Measurements from ENCODE around the gene ZBTB12. TPM values are rescaled to one million over a fixed set of nuclear protein-coding genes. Genes with fewer than 3 reads are reported as not detected.

The ZBTB12 gene
- total RNA-seq, 2 donors from 2014 or later, result 3.8 to 4.1 TPM

GRCh38 chr6:31892821-31893220 lies 9.1 kb downstream of the ZBTB12 start:
- 85% methylated on average over 6 of the region's 6 CpGs for WGBS
- Histone ChIP-seq H3K27me3 (replicated peaks; ENCODE audit: insufficient read depth) (no peaks in the 10 kb centered on the region), H3K9me3 (no peaks in the 10 kb centered on the region), H3K36me3 (peaks cover 0 to 6% of the 10 kb centered on the region in 2 donors), H3K27ac (no peak overlapping the region), H3K4me3 (no peak overlapping the region), H3K4me1 (replicated peaks) (no peaks in the 10 kb centered on the region)
- intact Hi-C loops (cut with DNase I), result no loop called here
- no peak for TF ChIP-seq POLR2A (IDR thresholded peaks at IDR 0.05)
- TF ChIP-seq CTCF (IDR thresholded peaks at IDR 0.05), result no peak
- no peak for TF ChIP-seq POLR2AphosphoS5 (IDR thresholded peaks at IDR 0.05)
- DNase-seq (ENCODE audit: low spot score), result no peak

GRCh38 chr6:31889331-31889972 lies 12.4 kb downstream of the ZBTB12 start:
- H3K9me3 ChIP-seq, result no peaks in the 10 kb centered on the region
- no peak for DNase-seq (ENCODE audit: low spot score)
- no peak overlapping the region for H3K4me3 ChIP-seq
- TF ChIP-seq POLR2A (IDR thresholded peaks at IDR 0.05) (no peak), CTCF (IDR thresholded peaks at IDR 0.05) (no peak), POLR2AphosphoS5 (IDR thresholded peaks at IDR 0.05) (no peak)
- 94% methylated on average over 3 of the region's 3 CpGs for WGBS
- intact Hi-C loops (cut with DNase I), result no loop called here
- H3K27me3 ChIP-seq (replicated peaks; ENCODE audit: insufficient read depth), result no peaks in the 10 kb centered on the region
- H3K4me1 ChIP-seq (replicated peaks), result no peaks in the 10 kb centered on the region
- H3K27ac ChIP-seq, result no peak overlapping the region
- peaks cover 2 to 21% of the 10 kb centered on the region in 2 donors for H3K36me3 ChIP-seq

GRCh38 chr6:31888276-31889258 lies 13.3 kb downstream of the ZBTB12 start:
- H3K9me3 ChIP-seq, result no peaks in the 10 kb centered on the region
- DNase-seq (ENCODE audit: low spot score), result no peak
- 75% methylated on average over 42 of the region's 43 CpGs for WGBS
- peaks cover 8 to 23% of the 10 kb centered on the region in 2 donors for H3K36me3 ChIP-seq
- no peak overlapping the region for H3K27ac ChIP-seq
- no peak overlapping the region for H3K4me3 ChIP-seq
- intact Hi-C loops (cut with DNase I), result no loop called here
- TF ChIP-seq POLR2A (IDR thresholded peaks at IDR 0.05) (no peak), POLR2AphosphoS5 (IDR thresholded peaks at IDR 0.05) (peak; percentile 18), CTCF (IDR thresholded peaks at IDR 0.05) (peak; percentile 58 to 69 (median 62))
- no peaks in the 10 kb centered on the region for H3K4me1 ChIP-seq (replicated peaks)
- no peaks in the 10 kb centered on the region for H3K27me3 ChIP-seq (replicated peaks; ENCODE audit: insufficient read depth)

GRCh38 chr6:31887173-31888007 lies 14.5 kb downstream of the ZBTB12 start:
- TF ChIP-seq CTCF (IDR thresholded peaks at IDR 0.05) (no peak), POLR2AphosphoS5 (IDR thresholded peaks at IDR 0.05) (no peak), POLR2A (IDR thresholded peaks at IDR 0.05) (no peak)
- Histone ChIP-seq H3K27ac (no peak overlapping the region), H3K9me3 (no peaks in the 10 kb centered on the region), H3K36me3 (peaks cover 17 to 34% of the 10 kb centered on the region in 2 donors), H3K27me3 (replicated peaks; ENCODE audit: insufficient read depth) (no peaks in the 10 kb centered on the region), H3K4me1 (replicated peaks) (no peaks in the 10 kb centered on the region), H3K4me3 (no peak overlapping the region)
- intact Hi-C loops (cut with DNase I), result no loop called here
- 85% methylated on average over 18 of the region's 19 CpGs for WGBS
- no peak for DNase-seq (ENCODE audit: low spot score)

Data from prostate gland (tissue), 2 donors.